Measurements from ENCODE around the gene TEX14.

TEX14 gene

DNA sequence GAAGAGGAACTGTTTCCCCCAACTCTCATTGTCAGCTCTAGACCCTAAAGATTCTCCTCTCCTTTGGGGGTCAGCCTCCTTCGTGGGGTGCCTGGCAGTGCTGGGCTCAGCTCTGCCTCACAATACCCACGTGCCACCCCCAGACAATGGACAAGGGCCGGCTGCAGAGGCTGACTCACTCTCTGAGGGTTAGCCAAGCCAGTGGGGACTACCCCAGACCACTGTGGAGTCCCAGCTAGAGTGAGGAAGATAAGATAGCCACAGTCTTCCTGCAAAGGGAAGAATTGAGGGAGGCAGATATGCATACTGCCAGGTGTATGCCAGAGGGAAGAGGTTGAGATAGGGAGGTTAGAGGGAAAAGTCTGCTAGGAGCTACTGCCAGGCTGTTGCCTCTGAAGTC, 163.9 kb downstream of the TEX14 start:
- no peak for DNase-seq (ENCODE audit: low read depth)

DNA sequence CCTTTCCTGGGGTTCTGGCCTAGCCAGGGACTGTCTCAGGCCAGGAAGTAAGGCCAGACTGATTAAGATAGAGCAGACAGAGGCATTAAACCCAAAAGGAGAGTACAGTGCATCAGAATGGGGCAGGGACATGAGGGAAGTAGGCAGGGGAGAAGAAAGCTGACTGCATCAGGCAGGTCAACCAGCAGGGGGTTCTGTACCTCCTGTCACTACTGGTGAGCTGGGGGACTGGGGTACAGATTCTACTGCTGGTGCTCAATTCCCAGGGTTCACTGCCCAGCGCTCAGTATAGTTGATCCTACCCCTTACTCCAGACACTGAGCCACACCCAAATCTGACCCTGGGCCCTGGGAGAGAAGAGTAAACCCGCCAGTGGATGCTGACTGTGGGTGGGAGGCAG, 164.5 kb downstream of the TEX14 start:
- no peak for DNase-seq (ENCODE audit: low read depth)

GRCh38 chr17:58525239-58525638, 166.6 kb downstream of the TEX14 start:
- DNase-seq (ENCODE audit: low read depth) = peak; percentile 68

DNA sequence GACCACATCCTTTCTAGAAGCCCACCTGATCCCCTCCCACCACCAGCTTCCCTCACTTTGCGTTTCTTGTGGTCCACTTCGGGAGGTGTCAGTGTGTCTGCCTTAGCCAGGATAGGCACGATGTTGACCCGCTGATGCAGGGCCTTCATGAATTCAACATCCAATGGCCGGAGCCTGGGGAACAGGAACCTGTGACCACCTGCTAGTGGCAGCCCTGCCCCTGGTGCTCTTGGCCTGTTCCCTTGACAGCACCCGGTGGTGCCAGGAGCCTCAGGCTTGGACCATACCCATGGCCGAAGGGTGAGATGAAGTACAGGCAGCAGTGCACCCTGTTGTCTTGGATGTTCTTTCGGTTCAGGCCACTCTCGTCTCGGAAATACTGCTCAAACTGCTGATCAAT, 170.2 kb downstream of the TEX14 start:
- DNase-seq (ENCODE audit: low read depth) = no peak

- DNase-seq (ENCODE audit: low read depth) = no peak
Observed at GRCh38 chr17:58520843-58521430, 170.9 kb downstream of the TEX14 start.

DNA sequence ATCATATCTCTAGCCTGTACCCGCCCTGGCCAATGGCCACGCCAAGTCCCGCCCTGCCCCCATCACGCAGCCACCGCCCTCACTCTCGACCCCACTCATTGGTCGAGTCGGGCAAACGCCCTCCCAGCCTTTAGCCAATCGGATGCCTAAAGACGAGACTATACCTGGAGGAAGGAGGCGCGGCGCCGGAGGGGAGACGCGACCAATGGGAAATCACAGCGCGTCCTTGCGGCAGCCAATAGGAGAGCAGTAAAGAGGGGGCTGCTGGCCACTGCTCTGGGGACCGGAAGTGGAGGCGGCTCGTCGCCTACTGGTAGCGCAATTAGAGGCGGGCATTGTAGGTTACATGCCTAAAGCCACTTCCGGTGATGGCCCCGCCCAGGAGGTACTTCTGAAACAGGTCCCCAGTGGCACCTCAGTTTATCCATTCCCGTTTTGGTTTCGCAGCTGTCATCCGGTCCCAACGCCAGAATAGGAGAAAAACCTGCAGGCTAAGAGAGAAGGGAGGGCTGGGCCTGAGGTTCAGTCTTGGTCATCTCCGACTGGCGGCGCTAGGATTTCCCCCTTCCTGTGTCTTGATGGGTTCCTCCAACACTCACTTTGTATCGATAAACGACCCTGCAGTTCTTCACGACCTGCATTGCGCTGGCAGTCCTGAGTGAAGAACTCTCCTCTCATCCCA, 173.8 kb downstream of the TEX14 start:
- DNase-seq (ENCODE audit: low read depth) = peak; percentile 100

DNA sequence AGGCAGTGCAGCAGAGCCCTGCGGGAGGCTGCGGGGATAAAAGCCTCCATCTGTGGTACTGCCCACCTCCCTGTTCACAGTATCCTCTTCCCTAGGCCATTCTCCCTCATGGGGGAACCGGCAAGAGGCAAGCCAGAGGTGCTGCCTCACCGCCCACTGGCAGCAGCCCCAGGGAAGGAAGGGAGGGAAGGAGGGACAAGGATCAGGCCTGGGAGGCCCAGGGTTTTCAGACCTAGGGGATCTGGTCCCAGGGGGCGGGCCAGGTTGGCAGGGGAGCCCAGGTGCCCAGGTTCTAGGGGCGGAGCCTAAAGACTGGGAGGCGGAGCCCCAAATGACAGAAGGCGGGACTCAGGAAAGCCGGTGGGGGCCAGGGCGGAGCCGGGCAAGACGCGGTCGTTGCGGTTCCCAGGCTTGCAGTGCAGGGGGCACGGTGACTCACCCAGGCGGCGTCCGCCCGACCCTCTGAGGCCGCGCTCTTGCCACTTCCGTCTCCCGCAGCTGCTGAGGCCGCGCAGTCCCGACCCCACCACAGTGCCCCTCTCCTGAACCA, 174.4 kb downstream of the TEX14 start:
- DNase-seq (ENCODE audit: low read depth) = no peak

DNA sequence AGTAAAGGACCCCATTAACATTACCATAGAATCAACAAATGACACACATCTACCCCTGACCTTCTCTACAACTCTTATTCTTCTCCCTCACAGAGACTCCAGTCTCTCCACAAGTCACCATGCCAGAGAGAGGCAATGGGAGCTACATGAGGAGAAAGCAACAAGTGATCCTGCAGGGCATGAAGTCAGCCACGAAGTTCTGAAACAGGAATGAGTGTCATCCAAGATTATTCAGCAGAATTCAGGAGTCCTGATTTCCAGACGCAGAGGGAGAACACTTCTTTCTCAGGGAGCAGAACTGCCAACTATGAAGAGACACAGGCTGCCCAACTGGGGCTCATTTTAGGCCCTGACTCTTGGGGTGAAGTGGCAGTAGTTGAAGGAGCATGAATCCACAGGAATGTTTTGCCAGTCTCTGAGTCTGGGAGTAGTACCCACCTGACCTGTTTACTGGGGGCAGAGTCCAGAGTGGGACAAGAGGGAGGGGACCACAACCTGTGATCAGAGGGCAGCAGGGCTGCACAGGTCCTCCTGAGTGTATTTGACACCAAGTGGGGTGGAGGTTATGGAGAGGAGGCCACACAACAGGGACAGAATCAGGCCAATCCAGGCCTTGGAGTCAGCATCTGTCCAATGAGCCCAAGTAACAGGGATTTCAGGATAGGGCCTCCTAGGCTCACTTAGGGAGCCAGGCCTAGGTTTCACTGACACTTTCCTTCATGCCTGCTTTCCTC, 175.0 kb downstream of the TEX14 start:
- DNase-seq (ENCODE audit: low read depth) = no peak

- DNase-seq (ENCODE audit: low read depth) = no peak
Observed at GRCh38 chr17:58515286-58515685, 176.6 kb downstream of the TEX14 start.

DNA sequence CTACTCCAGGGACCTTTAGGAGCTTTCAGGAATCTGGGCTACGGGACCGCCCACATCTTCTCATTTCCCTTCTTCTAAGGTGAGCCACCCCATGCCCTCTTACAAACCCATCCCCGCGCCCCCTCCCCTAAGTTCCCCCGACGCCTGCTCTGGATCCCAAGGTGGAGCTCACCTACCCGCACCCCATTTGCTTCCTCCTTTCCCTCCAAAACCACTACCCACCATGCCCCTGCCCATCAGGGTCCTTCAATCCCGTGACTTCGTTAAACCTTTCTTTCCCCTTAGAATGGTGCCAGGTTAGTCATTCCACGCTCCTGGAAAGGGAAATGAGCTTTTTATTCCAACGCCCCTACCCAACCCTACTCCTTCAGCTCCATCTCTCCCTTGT, 177.1 kb downstream of the TEX14 start:
- no peak for DNase-seq (ENCODE audit: low read depth)

GRCh38 chr17:58513965-58514769, 177.7 kb downstream of the TEX14 start, which contains the start of gene MTMR4:
Gene MTMR4, minus strand, starts transcription at chr17:58514638. Its CDS starts 231 bp downstream, at chr17:58514407.
- DNase-seq (ENCODE audit: low read depth) = peak; percentile 62

DNA sequence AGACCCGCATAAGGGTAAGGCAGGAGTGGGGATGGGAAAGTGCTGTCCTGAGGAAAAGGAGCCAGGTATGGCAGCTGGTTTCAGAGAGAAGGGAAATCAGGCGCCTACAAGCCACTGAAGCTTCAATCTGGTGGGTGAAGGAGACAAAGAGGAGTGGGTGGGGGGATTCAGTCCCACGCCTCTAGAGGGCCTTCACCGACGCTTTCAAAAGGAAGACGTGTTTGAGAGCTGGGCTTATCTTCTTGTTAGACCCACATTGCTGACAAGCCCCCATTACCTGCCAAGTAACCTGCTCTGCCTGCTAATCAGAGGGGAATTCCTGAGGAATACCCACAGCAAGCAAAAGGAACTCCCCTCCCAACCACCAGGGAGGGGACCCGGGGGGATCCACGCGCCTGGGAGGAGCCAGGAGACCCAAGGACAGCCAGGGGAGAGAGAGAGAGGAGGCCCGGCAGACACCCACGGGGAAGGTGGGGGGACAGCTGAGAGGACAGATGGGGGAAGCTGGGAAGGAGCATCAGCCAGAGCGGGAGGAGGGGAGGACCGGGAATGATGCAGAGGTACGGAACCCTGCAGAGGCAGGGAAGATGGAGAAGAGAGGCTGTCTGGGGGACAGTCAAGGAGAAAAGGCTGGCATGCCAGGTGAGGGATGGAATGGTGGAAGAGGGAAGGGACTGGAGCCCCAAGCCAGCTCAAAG, 178.4 kb downstream of the TEX14 start:
- DNase-seq (ENCODE audit: low read depth) = no peak

GRCh38 chr17:58510075-58510474, 181.8 kb downstream of the TEX14 start:
- no peak for DNase-seq (ENCODE audit: low read depth)

GRCh38 chr17:58508341-58509067, 183.3 kb downstream of the TEX14 start:
- DNase-seq (ENCODE audit: low read depth) = no peak

DNA sequence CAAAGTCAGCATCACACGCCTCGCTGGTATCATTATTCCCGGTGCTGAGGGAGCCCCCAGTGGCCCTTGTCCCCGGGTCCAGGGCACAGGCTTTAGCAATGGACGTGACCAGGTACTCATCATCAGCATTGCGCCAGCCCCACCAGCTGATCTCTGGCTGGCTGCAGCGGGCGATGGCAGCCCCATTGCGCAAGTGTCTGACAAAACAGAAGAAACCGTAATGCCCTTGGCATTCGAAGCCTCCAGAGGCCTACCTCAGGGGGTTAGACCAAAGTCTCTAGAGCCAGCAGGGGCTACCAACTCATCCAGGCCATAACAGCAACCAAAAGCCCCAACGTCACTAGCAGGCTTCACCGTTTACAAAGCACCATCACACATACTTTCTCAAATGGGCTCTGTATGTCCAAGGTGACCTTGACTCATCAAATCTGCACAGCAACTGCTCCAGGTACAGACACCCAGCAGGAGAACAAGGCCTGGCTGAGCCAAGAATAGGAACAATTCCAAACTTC, 184.7 kb downstream of the TEX14 start:
- no peak for DNase-seq (ENCODE audit: low read depth)

All from stromal cell of bone marrow (primary cell).